Stimulated activated naive CD4-positive, alpha-beta T cell treated with Interleukin-2 at 50 U/mL for 16 hours (primary cell): ENCODE measurements around the gene PMS2.
"Not testable (repeated sequence)": the region's sequence is repeated elsewhere in the genome, so short reads cannot be mapped to it uniquely, and the experiment has no call there.

Source experiments
- DNase-seq: peaks from one replicate; lab custom pipeline; 2025; lab: John Stamatoyannopoulos, UW

Gene PMS2

DNA sequence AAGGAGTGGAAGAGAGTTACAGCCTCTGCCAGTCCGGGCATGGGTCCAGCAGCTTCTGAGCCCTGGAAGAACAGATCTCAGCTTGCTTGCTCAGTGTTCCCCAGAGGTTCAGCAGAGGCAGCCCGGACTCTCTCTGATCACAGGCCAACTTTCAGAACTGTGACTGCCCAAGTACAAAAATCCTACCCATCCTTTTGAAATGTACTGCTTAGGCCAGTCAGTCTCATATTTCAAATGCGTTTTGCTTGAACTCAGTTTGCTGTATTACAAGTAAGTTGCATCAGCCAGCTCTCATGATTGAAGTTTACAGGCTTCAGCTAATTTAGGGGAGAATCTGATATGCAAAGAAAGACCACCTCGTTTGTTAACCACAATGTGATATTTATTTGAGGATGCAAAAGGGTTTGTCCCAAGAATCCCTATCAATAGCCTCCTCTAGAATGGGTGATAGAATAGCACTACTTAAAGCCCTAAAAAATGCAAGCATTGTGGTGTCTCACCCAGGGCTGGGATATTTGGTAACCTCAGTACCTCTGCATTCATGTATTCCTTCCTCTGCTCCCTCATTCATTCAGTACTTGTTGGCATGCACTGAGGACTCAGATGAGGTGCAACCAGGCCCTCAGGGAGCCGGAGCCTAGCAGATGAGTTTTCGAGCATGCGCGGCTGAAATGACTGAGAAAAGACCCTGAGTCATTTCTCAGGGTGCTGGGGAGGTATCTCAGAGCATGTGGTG lies 7.2 kb upstream of the PMS2 start:
- DNase-seq, result no peak

DNA sequence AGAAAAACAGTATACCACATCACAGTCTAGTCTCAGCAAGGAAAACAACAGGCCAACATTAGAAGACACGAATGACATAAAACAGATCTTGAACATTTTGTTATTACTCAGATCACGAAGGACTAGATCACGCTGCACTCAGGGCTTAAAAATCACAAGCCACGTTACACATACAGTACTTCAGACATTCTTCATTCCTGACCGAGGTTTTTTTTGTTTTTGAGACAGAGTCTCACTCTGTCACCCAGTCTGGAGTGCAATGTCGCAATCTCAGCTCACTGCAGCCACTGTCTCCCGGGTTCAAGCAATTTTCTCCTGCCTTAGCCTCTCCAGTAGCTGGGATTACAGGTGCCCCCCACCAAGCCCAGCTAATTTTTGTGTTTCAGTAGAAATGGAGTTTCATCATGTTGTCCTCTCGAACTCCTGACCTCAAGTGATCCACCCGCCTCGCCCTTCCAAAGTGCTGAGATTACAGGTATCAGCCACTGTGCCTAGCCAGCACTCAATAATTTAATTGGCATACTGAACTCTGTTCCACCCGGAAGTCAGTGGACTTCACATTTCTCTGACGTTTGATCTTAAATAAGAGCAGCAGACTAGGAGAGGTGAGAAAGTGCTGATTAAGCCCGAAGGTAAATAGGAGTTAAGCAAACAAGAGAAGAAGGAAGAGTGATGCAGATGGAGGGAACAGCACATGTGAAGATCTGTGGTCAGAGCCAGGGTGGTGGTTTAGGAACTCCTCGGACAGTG lies 3.7 kb upstream of the PMS2 start:
- DNase-seq, result no peak

DNA sequence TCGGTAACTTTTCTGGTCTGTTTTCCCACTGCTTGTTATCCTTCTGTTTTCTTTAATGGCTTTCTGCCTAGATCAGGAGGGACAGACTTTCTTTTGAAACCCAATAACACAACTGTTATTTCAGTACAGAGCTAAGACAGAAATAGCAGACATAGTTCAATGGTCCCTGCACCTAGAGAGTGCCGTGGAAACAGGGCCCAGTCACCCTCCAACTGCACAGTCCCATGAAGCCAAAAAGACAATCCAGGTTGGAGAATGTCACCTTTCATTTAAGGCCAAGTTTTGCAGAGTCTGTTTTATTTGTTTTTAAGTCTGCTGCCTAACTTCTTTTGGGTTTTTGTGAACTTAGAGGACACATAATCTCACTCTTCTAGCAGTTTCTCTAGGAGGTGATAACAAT lies 2.7 kb upstream of the PMS2 start:
- DNase-seq, result no peak

DNA sequence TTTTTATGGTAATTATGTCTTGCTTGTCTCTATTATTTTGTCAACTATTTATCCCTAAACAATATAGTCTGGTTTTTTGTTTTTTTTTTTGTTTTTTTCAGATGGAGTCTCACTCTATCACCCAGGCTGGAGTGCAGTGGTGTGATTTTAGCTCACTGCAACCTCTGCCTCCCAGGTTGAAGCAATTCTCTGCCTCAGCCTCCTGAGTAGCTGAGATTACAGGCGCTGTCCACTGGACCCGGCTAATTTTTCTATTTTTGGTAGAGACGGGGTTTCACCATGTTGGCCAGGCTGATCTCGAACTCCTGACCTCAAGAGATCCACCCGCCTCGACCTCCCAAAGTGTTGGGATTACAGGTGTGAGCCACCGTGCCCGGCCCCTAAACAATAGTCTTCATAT lies 1.5 kb upstream of the PMS2 start:
- not testable (repeated sequence) for DNase-seq

DNA sequence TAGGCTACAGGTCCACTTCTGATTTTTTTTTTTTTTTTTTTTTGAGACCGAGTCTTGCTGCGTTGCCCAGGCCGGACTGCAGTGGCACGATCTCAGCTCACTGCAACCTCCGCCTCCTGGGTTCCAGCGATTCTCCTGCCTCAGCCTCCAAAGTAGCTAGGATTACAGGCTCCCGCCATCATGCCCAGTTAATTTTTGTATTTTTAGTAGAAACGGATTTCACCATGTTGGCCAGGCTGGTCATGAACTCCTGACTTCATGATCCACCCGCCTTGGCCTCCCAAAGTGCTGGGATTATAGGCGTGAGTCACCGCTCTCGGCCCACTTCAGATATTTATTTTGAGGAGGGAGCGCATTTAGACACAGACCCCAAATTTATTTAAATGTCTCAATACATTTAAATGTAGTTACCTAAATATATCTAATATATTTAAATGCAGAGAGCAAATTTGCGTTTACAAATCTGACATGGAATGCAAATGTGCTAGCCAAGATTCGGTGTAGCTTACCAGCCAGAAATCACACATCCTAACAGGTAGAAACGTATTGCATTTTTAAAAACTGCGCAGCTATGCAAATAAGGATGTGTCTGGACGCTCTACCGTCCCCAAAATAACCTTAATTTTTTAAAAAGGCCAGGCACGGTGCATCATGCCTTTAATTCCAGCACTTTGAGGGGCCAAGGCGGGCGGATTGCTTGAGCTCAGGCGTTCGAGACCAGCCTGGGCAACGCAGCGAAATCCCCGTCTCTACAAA lies 836 bp downstream of the PMS2 start:
- not testable (repeated sequence) for DNase-seq

DNA sequence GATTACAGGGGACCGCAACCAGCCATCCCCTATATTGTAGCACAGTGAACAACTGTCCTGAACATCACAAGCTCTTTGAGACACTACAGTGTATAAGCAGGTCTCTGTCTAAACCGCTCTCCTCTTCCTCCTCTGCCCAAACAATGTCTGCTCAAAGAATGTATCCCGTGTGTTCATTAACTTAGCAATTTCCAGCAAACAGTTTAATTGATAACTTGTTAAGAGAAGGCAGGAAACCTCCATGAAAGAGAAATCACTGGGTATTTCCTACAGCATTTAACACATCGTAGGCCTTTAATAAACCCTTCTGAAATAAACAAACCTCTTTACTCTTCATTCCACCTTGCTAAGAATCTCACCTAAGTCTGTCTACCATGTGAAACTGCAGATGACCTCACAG lies 1.5 kb downstream of the PMS2 start:
- DNase-seq, result no peak

DNA sequence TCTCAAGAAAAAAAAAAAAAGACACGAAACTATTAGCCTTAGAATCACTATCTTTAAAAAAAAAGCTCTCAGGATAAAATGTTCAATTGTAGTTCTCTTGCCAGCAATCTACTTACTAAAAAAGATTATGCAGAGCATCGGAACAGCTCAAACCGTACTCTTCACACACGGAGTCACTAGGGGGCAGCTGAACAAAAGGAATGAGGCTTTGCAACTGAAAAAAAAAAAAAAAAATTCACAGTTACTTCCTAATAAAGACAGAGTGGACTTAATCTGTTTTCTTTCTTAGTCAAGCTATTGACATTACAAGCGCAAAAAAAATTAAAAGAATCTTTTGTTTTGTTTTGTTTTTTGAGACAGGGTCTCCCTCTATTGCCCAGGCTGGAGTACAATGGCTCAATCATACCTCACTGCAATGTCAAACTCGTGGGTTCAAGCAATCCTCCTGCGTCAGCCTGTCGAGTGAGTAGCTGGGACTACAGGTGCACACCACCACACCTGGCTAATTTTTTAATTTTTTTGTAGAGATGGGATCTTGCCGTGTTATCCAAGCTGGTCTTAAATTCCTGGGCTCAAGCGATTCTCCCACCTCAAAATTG lies 11.5 kb downstream of the PMS2 start:
- DNase-seq, result peak; percentile 20

DNA sequence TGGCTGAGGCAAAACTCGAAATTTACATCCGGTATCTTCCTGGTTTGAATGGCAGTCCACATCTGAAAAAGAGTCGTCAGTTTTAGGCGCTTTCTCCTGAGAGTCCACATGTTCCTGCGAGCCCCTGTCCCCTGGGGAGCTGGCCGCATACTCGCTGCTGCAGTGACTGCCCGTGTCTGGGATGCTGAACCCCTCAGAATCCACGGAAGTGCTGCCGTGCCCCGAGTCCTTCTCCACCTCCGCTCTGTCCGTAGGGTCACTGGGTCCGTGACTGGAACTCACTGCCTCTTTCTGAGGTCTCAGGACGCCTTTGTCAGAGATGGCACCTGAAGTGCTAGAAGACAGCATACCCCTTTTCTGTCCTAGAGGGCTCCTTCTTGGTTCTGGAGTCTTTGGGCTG lies 21.8 kb downstream of the PMS2 start:
- not testable (repeated sequence) for DNase-seq

DNA sequence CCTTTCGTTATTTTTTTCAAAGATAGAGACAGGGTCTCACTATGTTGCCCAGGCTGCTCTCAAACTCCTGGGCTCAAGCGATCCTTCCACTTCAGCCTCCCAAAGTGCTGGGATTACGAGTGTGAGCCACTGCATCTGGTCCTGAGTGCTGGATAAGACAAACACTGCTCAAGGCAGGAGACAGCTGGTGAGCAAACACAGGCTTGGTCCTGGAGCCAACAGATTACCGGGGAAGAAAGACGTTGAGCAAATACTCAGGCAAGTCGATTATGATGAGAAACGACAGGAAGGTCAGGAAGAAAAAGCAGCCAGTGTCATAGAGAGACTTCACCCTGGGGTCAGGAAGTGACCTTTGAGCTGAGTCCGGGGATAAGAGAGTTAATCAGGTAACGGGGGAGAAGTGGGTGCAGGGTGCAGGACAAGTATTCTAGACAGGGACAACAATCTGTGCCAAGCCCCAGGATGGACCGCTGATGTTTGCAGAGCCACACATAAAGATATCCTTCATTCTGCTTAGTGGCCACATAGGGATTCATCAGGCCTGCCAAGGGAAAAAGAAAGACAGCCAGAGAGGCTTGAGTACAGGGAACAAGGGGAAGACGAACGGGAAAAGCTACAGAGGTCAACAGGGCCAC lies 29.1 kb downstream of the PMS2 start:
- DNase-seq, result not testable (repeated sequence)

DNA sequence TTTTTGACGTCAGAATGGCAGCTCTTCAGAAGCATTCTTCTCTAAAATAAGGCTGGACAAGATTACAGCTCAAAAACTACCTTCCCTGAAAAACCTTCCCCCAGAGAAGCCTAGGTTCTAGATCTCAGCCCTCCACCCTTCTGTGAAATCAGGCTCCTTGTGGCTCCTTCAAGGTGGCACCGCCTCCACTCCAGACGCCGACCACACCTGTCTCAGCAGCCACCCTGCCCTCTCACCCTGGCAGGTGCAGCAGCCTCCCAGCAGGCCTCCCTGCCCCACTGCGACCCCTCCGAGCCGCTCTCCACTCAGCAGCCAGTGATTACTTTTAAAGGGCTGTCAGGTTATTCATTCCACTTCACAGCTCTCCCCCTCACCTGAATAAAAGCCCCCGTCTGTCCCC lies 35.3 kb downstream of the PMS2 start:
- DNase-seq, result not testable (repeated sequence)

DNA sequence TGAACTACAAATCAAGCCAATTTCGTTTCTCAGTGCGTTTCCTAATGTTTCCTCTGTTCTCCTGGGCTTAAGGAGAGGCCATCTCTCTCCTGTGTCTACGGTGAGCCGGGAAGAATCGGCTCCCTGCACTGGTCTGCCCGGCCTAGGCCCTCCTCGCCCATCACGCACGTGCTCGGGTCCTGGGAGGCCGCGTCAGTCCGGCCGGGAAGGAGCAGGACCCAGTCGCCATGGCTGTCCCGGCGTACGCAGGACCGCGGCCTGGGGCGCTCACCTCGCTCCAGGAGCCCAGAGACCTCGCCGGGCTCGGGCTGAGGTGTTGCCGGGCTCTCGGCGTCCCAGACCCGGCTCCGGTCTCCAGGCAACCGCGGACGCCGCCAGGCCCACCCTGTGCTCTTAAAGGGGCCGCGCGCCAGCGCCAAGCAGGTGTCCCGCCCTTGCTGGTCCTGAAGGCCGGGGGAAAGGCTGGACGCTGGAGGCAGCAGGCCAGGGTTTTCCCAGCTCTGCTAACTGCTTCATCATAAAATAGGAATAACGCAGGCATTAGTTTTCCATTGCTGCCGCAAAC lies 38.4 kb downstream of the PMS2 start, which contains the start of gene RSPH10B:
RSPH10B (minus strand) TSS at position 343 of the 565 bp plus-strand sequence. CDS start 3,573 bp downstream, outside the sequence.
- not testable (repeated sequence) for DNase-seq

DNA sequence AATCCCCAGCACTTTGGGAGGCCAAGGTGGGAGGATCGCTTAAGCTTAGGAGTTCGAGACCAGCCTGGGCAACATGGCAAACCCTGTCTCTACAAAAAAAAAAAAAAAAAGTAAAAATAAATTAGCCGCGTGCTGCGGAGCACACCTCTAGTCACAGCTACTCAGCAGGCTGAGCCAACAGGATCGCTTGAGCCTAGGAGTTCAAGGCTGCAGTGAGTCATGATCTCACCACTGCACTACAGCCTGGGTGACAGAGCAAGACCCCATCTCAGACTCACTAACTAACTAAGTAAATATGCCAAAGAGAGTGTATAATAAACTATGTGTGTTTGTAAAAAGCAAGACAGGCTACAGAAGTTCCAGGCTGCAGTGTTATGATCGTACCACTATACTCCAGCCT lies 45.0 kb downstream of the PMS2 start:
- DNase-seq, result not testable (repeated sequence)

DNA sequence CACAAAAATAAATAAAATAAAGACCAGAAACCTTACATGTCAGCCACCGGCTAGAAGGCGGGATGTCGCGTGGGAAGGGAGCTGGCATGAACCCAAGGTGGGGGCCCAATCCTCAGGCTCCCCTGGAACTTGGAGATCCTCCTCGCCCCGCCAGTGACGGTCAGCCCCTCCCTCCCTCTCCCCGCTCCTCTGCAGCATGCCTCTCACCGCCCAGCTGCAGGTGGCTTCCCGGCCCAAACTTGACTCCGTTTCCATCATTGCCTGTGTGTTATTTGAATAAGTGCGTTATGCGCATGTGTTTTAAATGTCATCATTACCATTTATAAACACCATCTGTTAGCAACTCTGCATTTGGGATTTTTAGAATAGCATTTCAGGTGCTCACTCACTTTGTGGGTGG lies 45.6 kb downstream of the PMS2 start:
- DNase-seq, result not testable (repeated sequence)

DNA sequence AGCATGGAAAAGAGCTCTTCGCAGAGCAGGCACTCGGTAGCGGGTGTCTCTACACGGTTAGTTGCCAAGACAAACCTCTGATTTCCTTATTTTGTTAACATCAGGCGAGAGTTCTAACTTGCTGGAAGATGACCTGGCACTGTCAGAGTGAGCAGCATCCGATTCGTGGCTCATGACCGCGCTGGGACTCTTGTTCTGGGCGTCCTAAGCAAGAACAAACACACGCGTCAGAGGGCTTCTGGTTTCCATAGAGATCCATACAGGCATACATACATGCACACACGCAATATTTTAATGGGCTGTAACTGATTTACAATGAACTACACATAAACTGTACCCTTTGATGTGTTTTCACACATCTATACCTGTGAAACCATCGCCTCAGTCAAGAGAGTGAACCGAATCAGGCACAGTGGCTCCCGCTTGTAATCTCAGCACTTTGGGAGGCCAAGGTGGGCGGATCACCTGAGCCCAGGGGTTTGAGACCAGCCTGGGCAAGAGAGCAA lies 73.9 kb downstream of the PMS2 start:
- DNase-seq, result not testable (repeated sequence)

DNA sequence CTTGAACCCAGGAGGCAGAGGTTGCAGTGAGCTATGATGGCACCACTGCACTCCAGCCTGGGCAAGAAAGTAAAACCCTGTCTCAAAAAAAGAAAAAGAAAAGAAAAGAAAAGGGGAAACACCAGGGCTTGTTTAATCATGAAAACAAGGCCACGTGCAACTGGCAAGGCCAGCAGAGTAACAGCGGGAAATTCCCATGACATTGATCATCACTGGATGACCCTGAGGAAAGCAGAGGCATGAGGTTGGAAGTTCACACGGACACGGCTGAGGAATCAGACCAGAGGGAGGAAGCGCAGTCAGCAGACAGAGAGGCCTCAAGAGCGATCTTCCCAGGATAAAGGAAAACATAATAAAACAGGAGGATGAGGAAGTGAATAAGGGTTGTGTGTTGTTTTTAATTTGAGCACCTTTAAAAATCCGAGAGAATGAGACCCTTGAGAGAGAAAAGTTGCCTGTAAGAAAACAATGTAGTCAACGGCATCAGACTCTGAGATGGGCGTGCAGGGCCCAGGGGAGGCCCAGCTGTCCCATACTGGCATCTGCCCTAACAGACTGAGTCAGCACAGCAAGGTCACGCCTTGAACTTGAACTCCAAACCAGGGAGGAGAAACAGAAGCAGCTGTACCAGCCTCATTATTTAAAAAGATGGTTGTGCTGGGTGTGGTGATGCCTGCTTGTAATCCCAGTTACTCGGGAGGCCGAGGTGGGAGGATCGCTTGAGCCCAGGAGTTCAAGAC lies 76.8 kb downstream of the PMS2 start:
- not testable (repeated sequence) for DNase-seq

DNA sequence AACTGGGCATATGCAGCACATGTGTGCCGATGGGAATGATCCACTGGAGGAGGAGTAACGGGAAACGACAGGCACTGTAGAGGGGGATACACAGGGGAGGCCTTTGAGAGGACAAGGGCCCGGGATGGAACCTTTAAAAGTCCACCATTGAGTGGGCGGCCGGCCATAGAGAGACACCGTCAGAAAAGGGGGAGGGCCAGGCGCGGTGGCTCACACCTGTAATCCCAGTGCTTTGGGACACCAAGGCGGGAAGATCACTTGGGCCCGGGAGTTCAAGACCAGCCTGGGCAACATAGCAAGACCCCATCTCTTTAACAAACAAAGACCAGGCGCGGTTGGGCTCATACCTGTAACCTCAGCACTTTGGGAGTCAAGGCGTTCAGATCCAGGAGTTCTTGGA lies 77.6 kb downstream of the PMS2 start:
- not testable (repeated sequence) for DNase-seq

DNA sequence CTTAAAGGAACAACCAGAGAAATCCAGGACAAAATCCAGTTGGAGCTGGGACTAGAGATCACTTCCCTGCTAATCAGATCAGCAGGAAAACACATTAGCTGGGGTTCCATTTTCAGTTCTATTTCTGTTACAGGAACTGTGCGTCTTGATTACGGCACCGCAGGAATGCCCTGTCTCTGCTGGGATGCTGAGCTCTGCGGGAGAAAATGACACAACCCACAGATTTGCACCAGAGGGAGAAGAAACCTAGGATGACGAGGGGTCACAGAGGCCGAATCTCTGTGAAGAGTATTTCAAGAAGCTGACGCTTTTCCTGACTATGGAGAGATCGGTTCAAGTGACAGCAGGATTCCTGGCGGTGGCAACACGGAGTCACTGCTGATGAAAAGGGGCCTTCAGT lies 78.6 kb downstream of the PMS2 start:
- not testable (repeated sequence) for DNase-seq

DNA sequence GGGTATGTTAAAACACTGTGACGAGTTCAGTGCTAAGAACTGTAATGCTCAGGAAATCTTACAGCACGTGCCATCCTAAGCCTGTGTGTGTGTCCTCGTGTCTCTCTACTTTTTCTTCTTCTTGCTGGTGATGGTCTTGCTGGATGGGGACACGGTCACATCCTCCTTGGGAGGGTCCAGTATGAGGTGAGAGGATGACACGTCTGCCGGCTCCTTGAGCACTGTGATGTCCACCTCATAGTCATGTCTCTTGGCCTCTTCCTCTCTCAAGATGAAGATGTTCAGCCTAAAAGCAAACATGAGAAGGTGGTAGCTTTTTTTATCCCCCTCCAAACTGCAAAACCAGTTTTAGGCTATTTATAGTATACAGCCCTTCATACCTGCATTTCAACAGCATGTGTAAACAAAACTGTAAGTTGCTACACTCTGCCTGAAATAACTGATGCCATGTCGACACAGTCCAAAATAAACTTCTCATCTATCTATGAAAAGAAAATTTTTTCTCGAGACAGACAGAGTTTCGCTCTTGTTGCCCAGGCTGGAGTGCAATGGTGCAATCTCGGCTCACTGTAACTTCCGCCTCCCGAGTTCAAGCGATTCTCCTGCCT lies 82.5 kb downstream of the PMS2 start:
- DNase-seq, result not testable (repeated sequence)

DNA sequence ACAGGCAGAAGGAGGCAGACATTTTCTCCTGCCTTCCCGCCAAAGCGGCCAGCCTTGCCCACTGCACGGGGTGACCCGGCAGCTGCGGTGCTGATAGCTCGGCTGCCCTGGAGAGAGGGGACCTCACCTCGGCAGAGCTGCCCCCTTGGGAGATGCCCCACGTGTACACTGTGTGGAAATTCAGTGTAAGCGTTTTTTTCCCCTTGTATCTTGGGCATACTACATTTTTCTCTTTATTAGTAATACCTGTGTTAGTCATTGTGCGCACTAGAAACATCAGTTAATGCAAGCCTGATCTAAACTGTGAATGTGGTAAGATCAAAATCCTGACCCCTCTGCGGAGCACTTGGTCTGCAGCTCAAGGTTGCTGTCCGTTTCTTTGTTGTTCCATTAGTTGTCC lies 84.2 kb downstream of the PMS2 start:
- DNase-seq, result not testable (repeated sequence)

DNA sequence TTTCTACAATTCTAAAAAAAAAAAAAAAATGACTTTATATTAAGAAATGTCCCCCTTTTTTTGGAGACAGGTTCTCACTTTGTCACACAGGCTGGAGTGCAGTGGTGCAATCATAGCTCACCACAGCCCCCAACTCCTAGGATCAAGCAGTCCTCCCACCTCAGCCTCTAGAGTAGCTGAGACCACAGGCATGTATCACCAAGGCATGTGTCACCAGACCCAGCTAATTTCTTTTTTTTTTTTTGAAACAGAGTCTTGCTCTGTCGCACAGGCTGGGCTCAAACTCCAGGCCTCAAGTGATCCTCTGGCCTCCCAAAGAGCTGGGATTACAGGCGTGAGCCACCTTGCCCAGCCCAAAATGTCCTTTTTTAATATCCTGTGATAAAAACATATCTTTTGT lies 84.7 kb downstream of the PMS2 start:
- not testable (repeated sequence) for DNase-seq
